Loucy (cell line): ENCODE measurements around the gene AFF1.

Experiments used
- H2AFZ ChIP-seq: fragments of 200-600 bp; sonication (generic); 2 replicates; pipeline ENCODE4 v1.6.0; 2016; ENCODE audit warnings: antibody characterized with exemption, mild to moderate bottlenecking, low read length, moderate library complexity
- H3F3A ChIP-seq: fragments of 200-600 bp; 2 replicates; pipeline ENCODE4 v1.6.0; 2016; ENCODE audit warnings: antibody characterized with exemption, low read depth, mild to moderate bottlenecking
- H3K27me3 ChIP-seq: fragments of 200-600 bp; sonication (generic); 2 replicates; pipeline ENCODE4 v1.6.1; 2014; ENCODE audit warnings: low read length, mild to moderate bottlenecking; ENCODE audit not compliant: insufficient read depth, poor library complexity, severe bottlenecking
- H3K36me3 ChIP-seq: fragments of 200-600 bp; sonication (generic); 2 replicates; pipeline ENCODE4 v1.6.1; 2016; ENCODE audit warnings: low read length; ENCODE audit not compliant: insufficient read depth
- H3K4me1 ChIP-seq: fragments of 200-600 bp; sonication (generic); 2 replicates; pipeline ENCODE4 v1.5.1; 2014; ENCODE audit warnings: low read length, mild to moderate bottlenecking; ENCODE audit not compliant: insufficient read depth, poor library complexity, severe bottlenecking
- H3K4me2 ChIP-seq: fragments of 200-600 bp; sonication (generic); 2 replicates; pipeline ENCODE4 v1.6.0; 2014; ENCODE audit warnings: antibody characterized with exemption, low read length, low read depth, mild to moderate bottlenecking; ENCODE audit not compliant: poor library complexity, severe bottlenecking
- H3K4me3 ChIP-seq: fragments of 200-600 bp; sonication (generic); 2 replicates; pipeline ENCODE4 v1.5.1; 2014; ENCODE audit warnings: low read length, mild to moderate bottlenecking, mixed read lengths; ENCODE audit not compliant: poor library complexity, severe bottlenecking
- H3K79me2 ChIP-seq: fragments of 200-600 bp; sonication (generic); 2 replicates; pipeline ENCODE4 v1.6.1; 2014; ENCODE audit warnings: low read length; ENCODE audit not compliant: insufficient read depth
- H3K9ac ChIP-seq: fragments of 200-600 bp; sonication (generic); 2 replicates; pipeline ENCODE4 v1.6.0; 2014; ENCODE audit warnings: mild to moderate bottlenecking, low read depth, low read length, moderate library complexity; ENCODE audit not compliant: poor library complexity, severe bottlenecking
- H3K9me2 ChIP-seq: fragments of 200-600 bp; sonication (generic); replicated peaks from 2 replicates; pipeline ENCODE4 v1.6.1; 2016; ENCODE audit warnings: low read depth, low read length, mixed read lengths
- H3K9me3 ChIP-seq: fragments of 200-600 bp; sonication (generic); 2 replicates; pipeline ENCODE4 v1.6.1; 2014; ENCODE audit warnings: mild to moderate bottlenecking, antibody characterized with exemption, low read length, low read depth; ENCODE audit not compliant: insufficient read depth
- H4K20me1 ChIP-seq: fragments of 200-600 bp; sonication (generic); 2 replicates; pipeline ENCODE4 v1.6.0; 2014; ENCODE audit warnings: antibody characterized with exemption, low read length, mild to moderate bottlenecking; ENCODE audit not compliant: insufficient read depth, poor library complexity, severe bottlenecking
- CTCF ChIP-seq: fragments of 200-600 bp; sonication (generic); conservative IDR thresholded peaks from 2 replicates; pipeline ENCODE4 v1.5.1; 2014; ENCODE audit warnings: mild to moderate bottlenecking, antibody characterized with exemption, low read length
- EZH2phosphoT487 ChIP-seq: fragments of 200-600 bp; IDR thresholded peaks from 2 replicates; pipeline ENCODE4 v1.6.1; 2018; ENCODE audit warnings: antibody characterized with exemption, mild to moderate bottlenecking, moderate library complexity, borderline replicate concordance

The AFF1 gene

GRCh38 chr4:87089368-87089767, 154.6 kb downstream of the AFF1 start:
- peaks cover 12% of the 10 kb centered on the region for H3K4me1 ChIP-seq
- peaks cover 23% of the 10 kb centered on the region for H4K20me1 ChIP-seq
- no peak overlapping the region for H2AFZ ChIP-seq
- no peak overlapping the region for H3K9ac ChIP-seq
- peaks cover 4% of the 10 kb centered on the region; the same call in 1 of the 2 replicates for H3F3A ChIP-seq
- peaks cover 35% of the 10 kb centered on the region; the same call in 1 of the 2 replicates for H3K79me2 ChIP-seq
- H3K4me2 ChIP-seq, result no peak overlapping the region
- no peak overlapping the region for H3K4me3 ChIP-seq
- H3K27me3 ChIP-seq, result no peaks in the 10 kb centered on the region
- peaks cover 78% of the 10 kb centered on the region; the same call in 1 of the 2 replicates for H3K36me3 ChIP-seq
- no peaks in the 10 kb centered on the region for H3K9me2 ChIP-seq
- H3K9me3 ChIP-seq, result no peaks in the 10 kb centered on the region
- TF ChIP-seq EZH2phosphoT487 (no peak), CTCF (no peak)

- Histone ChIP-seq H3F3A (peaks cover 4% of the 10 kb centered on the region; the same call in 1 of the 2 replicates), H3K27me3 (no peaks in the 10 kb centered on the region), H3K36me3 (peaks cover 80% of the 10 kb centered on the region; the same call in 1 of the 2 replicates), H2AFZ (no peak overlapping the region), H3K9ac (no peak overlapping the region), H3K9me2 (no peaks in the 10 kb centered on the region), H3K4me3 (no peak overlapping the region), H3K4me1 (peaks cover 12% of the 10 kb centered on the region), H4K20me1 (peaks cover 19% of the 10 kb centered on the region), H3K4me2 (no peak overlapping the region), H3K9me3 (no peaks in the 10 kb centered on the region), H3K79me2 (peaks cover 29% of the 10 kb centered on the region; the same call in 1 of the 2 replicates)
- TF ChIP-seq EZH2phosphoT487 (no peak), CTCF (no peak)
These were observed 155.5 kb downstream of the AFF1 start for GRCh38 chr4:87090305-87090704.

GRCh38 chr4:87092389-87093141, 157.8 kb downstream of the AFF1 start:
- H3K4me2 ChIP-seq, result no peak overlapping the region
- no peaks in the 10 kb centered on the region for H3K27me3 ChIP-seq
- H3K4me3 ChIP-seq, result no peak overlapping the region
- H3K79me2 ChIP-seq, result peaks cover 8% of the 10 kb centered on the region; the same call in 1 of the 2 replicates
- H2AFZ ChIP-seq, result no peak overlapping the region
- H3K4me1 ChIP-seq, result peaks cover 12% of the 10 kb centered on the region
- no peak overlapping the region for H3K9ac ChIP-seq
- H4K20me1 ChIP-seq, result peaks cover 12% of the 10 kb centered on the region
- H3K9me2 ChIP-seq, result no peaks in the 10 kb centered on the region
- H3K9me3 ChIP-seq, result no peaks in the 10 kb centered on the region
- H3K36me3 ChIP-seq, result peaks cover 71% of the 10 kb centered on the region; the same call in 1 of the 2 replicates
- H3F3A ChIP-seq, result peaks cover 4% of the 10 kb centered on the region; the same call in 1 of the 2 replicates
- no peak for TF ChIP-seq CTCF
- TF ChIP-seq EZH2phosphoT487, result no peak
